Measurements from ENCODE around the gene AK2.
A peak's percentile ranks its signal among the peaks of the same experiment; 100 is the strongest.

Gene AK2

GRCh38 chr1:32963746-32964460 is 72.8 kb downstream of the AK2 start (continued):
- TF ChIP-seq ZNF18 (tag by site-specific recombination; IDR thresholded peaks at IDR 0.05) (peak; percentile 99), ZNF692 (tag by site-specific recombination; IDR thresholded peaks at IDR 0.05) (peak; percentile 64), PRDM10 (tag by site-specific recombination; IDR thresholded peaks at IDR 0.05) (peak; percentile 97), ZNF561 (tag by site-specific recombination; IDR thresholded peaks at IDR 0.05; ENCODE audit: borderline replicate concordance) (peak; percentile 69; the same call in 1 of the 2 replicates), ZNF362 (tag by site-specific recombination; IDR thresholded peaks at IDR 0.05) (peak; percentile 97)

GRCh38 chr1:32962248-32962896 is 74.3 kb downstream of the AK2 start:
- no peaks in the 10 kb centered on the region for H3K9me3 ChIP-seq (ENCODE audit: control insufficient read depth, insufficient read depth, low read depth, low read length)
- ChIA-PET CTCF (interaction anchor here (0.6 kb wide), 1 partner anchor 118 kb away, joined by 3 read pairs; no protein-coding TSS in a partner anchor), POLR2A (no interaction called here)
- H3K27ac ChIP-seq (ENCODE audit: extremely low read depth, low read depth, low read length): no peak overlapping the region
- H3K4me3 ChIP-seq (ENCODE audit: low read depth, low read length): peak overlapping the region; percentile 42
- H3K4me1 ChIP-seq (ENCODE audit: control insufficient read depth, insufficient read depth, low read length): peaks cover 10% of the 10 kb centered on the region
- H3K36me3 ChIP-seq (ENCODE audit: control insufficient read depth in 2 of 2, insufficient read depth in 1 of 2, low read length in 2 of 2): no peaks in the 10 kb centered on the region
- TF ChIP-seq ZFP37 (tag by site-specific recombination; IDR thresholded peaks at IDR 0.05) (no peak), KLF7 (tag by site-specific recombination; IDR thresholded peaks at IDR 0.05; ENCODE audit: borderline replicate concordance) (no peak), KLF8 (tag by site-specific recombination; IDR thresholded peaks at IDR 0.05) (no peak), ZNF548 (tag by site-specific recombination; IDR thresholded peaks at IDR 0.05) (no peak), IKZF3 (tag by site-specific recombination; IDR thresholded peaks at IDR 0.05) (no peak), KLF17 (tag by site-specific recombination; IDR thresholded peaks at IDR 0.05) (no peak), WT1 (tag by site-specific recombination; IDR thresholded peaks at IDR 0.05) (peak; percentile 12; the same call in 1 of the 2 replicates), ZNF133 (tag by site-specific recombination; IDR thresholded peaks at IDR 0.05) (no peak), MYNN (tag by site-specific recombination; IDR thresholded peaks at IDR 0.05; ENCODE audit: borderline replicate concordance) (peak; percentile 77; the same call in 1 of the 2 replicates), ZNF426 (tag by site-specific recombination; IDR thresholded peaks at IDR 0.05) (no peak), ZNF513 (tag by site-specific recombination; IDR thresholded peaks at IDR 0.05) (no peak), ZNF221 (tag by site-specific recombination; IDR thresholded peaks at IDR 0.05; ENCODE audit: borderline replicate concordance) (no peak), GLIS1 (tag by site-specific recombination; IDR thresholded peaks at IDR 0.05) (no peak), GLI2 (tag by site-specific recombination; IDR thresholded peaks at IDR 0.05; ENCODE audit: borderline replicate concordance, low read depth) (no peak), GLI4 (tag by site-specific recombination; IDR thresholded peaks at IDR 0.05) (no peak), ZNF530 (tag by site-specific recombination; IDR thresholded peaks at IDR 0.05; ENCODE audit: low read depth) (no peak), ZBTB6 (tag by site-specific recombination; IDR thresholded peaks at IDR 0.05) (no peak), ZSCAN23 (tag by site-specific recombination; IDR thresholded peaks at IDR 0.05) (no peak)

Data from HEK293 (cell line).